Tibial artery (tissue), 4 donors: ENCODE measurements around the gene C3orf70.

Experiments used
- DNase-seq, 2 donors: peaks; one replicate each; pipeline ENCODE4 v3.0.0-alpha.2; 2019
- H3K27ac ChIP-seq, 2 donors: fragments of 200-600 bp; sonication (generic) in 1 of 2; 1 replicate in 1 of 2; 2 replicates in 1 of 2; pipeline ENCODE4 v1.5.1; 2018 to 2019; ENCODE audit warnings: mild to moderate bottlenecking in 1 of 2
- H3K27me3 ChIP-seq, 2 donors: fragments of 200-600 bp; sonication (generic) in 1 of 2; one replicate each; pipeline versions ENCODE4 v1.5.1 to v1.6.0; 2016 to 2019
- H3K36me3 ChIP-seq, 3 donors: fragments of 200-600 bp; sonication (generic) in 2 of 3; one replicate each; pipeline ENCODE4 v1.5.1; 2016 to 2019; ENCODE audit warnings: mild to moderate bottlenecking in 2 of 3
- H3K4me1 ChIP-seq, 4 donors: fragments of 200-600 bp; sonication (generic) in 2 of 4; 1 replicate in 3 of 4; 2 replicates in 1 of 4; pipeline ENCODE4 v1.5.1; 2016 to 2019
- H3K4me3 ChIP-seq, 2 donors: fragments of 200-600 bp; sonication (generic) in 1 of 2; 1 replicate in 1 of 2; 2 replicates in 1 of 2; pipeline ENCODE4 v1.5.1; 2018 to 2019; ENCODE audit warnings: mild to moderate bottlenecking in 2 of 2
- H3K9me3 ChIP-seq, 3 donors: fragments of 200-600 bp; sonication (generic) in 1 of 3; one replicate each; pipeline ENCODE4 v1.5.1; 2016 to 2019
- intact Hi-C: fragments of 100-400 bp; cut with DNase I; formaldehyde crosslinking; loops from one replicate; pipeline ENCODE4 v1.15.0; 2023; ENCODE audit warnings: low total_unique reads
- TF ChIP-seq, protein P1 (sequence below), 2 experiments: fragments of 200-600 bp in 1 of 2; fragments of 450-650 bp in 1 of 2; IDR thresholded peaks; one replicate each; pipeline ENCODE4 v1.5.1; 2017 to 2019; ENCODE audit warnings: antibody characterized with exemption in 2 of 2, mild to moderate bottlenecking in 1 of 2, moderate library complexity in 1 of 2

The C3orf70 gene

DNA sequence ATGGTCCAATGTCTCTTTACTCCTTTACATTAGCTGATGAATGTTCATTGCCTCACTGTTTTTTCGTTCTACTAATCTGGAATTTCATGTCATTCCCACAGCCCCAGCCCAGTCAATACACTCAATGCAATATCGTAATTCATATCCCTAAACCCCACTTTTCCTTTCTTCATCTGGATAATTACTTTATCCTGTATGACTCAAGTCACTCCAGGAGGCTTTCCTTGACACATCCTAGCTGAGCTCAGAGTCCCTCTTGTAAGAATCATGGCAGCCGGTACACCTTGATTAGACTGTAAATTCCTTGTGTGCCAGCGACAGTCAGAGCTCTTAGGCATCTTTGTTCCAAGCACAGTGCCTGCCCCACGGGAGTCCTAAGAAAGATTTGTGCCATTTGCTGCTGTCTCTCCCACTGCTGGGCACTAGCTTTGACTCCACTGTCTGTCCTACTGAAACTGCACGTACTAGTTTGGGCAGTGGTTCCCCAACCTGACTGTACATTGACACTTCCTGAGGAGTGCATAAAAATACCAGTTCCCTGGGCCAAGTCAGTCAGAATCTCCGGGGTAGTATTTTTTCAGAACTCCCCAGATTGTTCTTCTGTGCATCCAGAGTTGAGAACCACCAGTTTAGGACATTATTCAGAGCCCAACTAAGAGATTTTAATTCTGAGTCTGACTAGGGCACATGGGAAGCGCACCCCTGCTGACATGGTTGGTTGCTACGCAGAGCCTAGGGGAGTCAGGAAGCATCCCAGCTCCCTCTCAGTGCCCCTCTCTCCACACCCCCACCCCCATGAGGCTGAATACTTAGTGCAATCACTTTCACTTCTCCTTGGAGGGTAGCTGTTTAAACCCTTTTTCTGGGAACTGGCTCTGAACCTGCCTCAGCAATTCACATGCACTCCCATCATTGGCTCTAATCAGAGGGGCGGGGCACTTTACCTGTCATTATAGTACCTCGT, 19.5 kb upstream of the C3orf70 start:
- TF ChIP-seq, protein P1, sequence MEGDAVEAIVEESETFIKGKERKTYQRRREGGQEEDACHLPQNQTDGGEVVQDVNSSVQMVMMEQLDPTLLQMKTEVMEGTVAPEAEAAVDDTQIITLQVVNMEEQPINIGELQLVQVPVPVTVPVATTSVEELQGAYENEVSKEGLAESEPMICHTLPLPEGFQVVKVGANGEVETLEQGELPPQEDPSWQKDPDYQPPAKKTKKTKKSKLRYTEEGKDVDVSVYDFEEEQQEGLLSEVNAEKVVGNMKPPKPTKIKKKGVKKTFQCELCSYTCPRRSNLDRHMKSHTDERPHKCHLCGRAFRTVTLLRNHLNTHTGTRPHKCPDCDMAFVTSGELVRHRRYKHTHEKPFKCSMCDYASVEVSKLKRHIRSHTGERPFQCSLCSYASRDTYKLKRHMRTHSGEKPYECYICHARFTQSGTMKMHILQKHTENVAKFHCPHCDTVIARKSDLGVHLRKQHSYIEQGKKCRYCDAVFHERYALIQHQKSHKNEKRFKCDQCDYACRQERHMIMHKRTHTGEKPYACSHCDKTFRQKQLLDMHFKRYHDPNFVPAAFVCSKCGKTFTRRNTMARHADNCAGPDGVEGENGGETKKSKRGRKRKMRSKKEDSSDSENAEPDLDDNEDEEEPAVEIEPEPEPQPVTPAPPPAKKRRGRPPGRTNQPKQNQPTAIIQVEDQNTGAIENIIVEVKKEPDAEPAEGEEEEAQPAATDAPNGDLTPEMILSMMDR (IDR thresholded peaks at IDR 0.05): no peak
- Histone ChIP-seq H3K36me3 (no peaks in the 10 kb centered on the region), H3K4me3 (no peak overlapping the region), H3K4me1 (no peaks in the 10 kb centered on the region), H3K27ac (no peak overlapping the region), H3K27me3 (no peaks in the 10 kb centered on the region), H3K9me3 (no peaks in the 10 kb centered on the region)
- DNase-seq: no peak
- intact Hi-C loops: no loop called here

DNA sequence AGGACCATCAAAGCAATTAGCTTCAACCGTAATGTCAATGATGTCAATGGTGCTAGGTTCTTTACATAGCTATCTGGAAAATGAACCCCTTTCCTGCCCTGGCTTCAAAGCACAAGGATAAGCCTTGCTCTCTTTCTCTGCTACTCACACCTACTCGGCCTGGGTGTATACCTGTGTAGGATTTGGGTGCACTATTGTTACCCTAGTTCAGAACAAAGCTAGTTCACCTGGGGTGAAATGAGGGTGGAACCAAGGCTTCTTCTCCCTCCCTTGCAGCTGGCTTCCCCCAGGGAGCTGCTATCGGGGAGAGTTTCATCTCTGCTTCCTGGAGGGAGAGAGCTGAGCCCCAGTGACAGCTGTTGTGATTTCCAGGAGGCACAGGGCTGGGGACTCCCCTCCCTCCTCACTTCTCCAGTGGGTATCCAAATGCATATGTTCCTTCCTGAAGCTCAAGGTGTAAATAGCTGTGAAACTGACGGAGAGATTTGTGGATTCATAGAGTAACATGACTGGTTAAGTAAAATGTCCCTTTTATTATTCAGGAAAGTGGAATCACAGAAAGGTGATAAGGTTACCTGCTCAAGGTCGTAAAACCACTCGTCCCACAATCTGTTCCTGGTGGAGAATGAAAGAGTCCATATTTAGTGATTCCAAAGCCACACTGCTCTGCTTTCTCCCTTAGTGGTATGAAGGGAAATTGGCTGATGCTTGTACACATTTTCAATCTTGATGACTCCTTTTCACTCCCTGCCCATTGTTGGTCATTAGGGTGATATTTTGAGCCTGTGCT, 11.8 kb upstream of the C3orf70 start:
- Histone ChIP-seq H3K27me3 (no peaks in the 10 kb centered on the region), H3K4me3 (no peak overlapping the region), H3K9me3 (no peaks in the 10 kb centered on the region), H3K36me3 (no peaks in the 10 kb centered on the region), H3K4me1 (no peaks in the 10 kb centered on the region), H3K27ac (no peak overlapping the region)
- no peak for DNase-seq
- intact Hi-C loops: no loop called here
- TF ChIP-seq, protein P1 (IDR thresholded peaks at IDR 0.05): no peak

DNA sequence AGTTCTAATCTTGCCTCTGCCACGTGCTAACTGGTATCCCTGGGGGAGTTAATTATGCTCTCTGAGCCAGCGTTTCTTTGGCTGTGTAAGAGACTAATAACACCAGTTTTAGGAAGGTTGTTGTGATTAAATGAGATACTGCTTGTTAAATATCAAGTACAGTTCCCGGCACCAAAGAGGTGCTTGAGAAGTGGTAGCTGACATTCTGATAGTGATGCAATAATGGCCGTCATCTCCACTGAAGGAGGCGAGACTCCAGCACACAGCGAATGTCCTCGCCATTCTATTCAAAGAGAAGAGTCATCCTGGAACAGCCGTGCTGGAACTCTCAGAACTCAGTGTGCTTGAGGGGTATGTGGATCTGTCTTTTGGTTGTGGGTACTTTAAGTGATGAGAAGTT, 9.8 kb upstream of the C3orf70 start:
- H3K9me3 ChIP-seq: no peaks in the 10 kb centered on the region
- no peaks in the 10 kb centered on the region for H3K4me1 ChIP-seq
- TF ChIP-seq, protein P1 (IDR thresholded peaks at IDR 0.05): no peak
- no peak for DNase-seq
- peaks cover 0 to 3% of the 10 kb centered on the region in 2 donors for H3K27me3 ChIP-seq
- H3K36me3 ChIP-seq: no peaks in the 10 kb centered on the region
- no peak overlapping the region for H3K4me3 ChIP-seq
- intact Hi-C loops: no loop called here
- no peak overlapping the region for H3K27ac ChIP-seq

DNA sequence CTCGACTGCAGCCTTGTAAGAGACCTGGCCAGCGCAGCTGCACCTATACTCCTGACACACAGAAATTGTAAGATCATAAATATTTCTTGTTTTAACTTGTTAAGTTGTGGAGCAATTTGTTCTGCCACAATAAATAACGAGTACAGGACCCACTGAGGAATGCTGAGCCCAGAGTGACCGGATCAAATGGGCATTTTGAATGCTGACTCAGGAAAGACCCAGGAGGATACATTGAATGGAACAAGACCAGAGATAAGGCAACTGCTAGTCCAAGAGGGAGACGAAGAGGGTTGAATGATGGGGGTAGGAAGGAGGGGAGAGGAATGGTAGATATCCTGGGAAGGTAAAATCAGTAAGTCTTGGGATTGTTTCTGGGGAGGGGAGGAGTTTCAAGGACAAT, 8.9 kb upstream of the C3orf70 start:
- TF ChIP-seq, protein P1 (IDR thresholded peaks at IDR 0.05): no peak
- Histone ChIP-seq H3K36me3 (no peaks in the 10 kb centered on the region), H3K9me3 (no peaks in the 10 kb centered on the region), H3K27ac (no peak overlapping the region), H3K4me1 (no peaks in the 10 kb centered on the region), H3K4me3 (no peak overlapping the region), H3K27me3 (peaks cover 0 to 3% of the 10 kb centered on the region in 2 donors)
- DNase-seq: no peak
- intact Hi-C loops: no loop called here

DNA sequence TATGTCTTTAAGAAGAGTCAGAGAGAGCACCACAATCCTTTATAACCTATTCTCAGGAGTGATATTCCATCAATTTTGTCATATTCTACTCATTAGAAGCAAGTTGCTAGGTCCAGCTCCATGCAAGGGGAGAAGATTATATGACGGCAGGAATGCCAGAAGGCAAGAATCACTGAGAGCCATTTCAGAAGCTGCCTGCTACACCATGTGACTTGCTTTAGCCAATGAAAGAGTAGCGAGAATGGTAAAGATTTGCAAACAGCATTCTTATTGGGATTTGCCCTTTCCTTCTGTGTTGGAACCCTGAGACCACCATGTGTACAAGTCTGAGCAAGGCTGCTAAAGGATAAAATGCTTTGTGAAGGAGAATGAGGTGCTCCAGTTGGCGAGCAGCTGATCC, 4.5 kb upstream of the C3orf70 start:
- H3K27me3 ChIP-seq: peaks cover 0 to 3% of the 10 kb centered on the region in 2 donors
- TF ChIP-seq, protein P1 (IDR thresholded peaks at IDR 0.05): no peak
- no peak for DNase-seq
- H3K4me1 ChIP-seq: peaks cover 0 to 14% (median 8%) of the 10 kb centered on the region in 4 donors
- no peak overlapping the region for H3K4me3 ChIP-seq
- intact Hi-C loops: no loop called here
- no peaks in the 10 kb centered on the region for H3K36me3 ChIP-seq
- H3K9me3 ChIP-seq: no peaks in the 10 kb centered on the region
- no peak overlapping the region for H3K27ac ChIP-seq
